AG09319 (cell line): ENCODE data around the gene NRROS.
A peak's percentile ranks its signal among the peaks of the same experiment; 100 is the strongest.

Source experiments
- DNase-seq: peaks from one replicate; pipeline ENCODE4 v3.0.0-alpha.2; 2010; ENCODE audit warnings: low read depth; ENCODE audit errors: extremely low read depth
- TF ChIP-seq, protein P1 (sequence below): IDR thresholded peaks from 2 replicates; pipeline ENCODE4 v1.5.1; 2011; ENCODE audit warnings: low read depth, mild to moderate bottlenecking, inconsistent platforms, low read length, moderate library complexity

The NRROS gene

GRCh38 chr3:196673632-196674031, 34.1 kb downstream of the NRROS start:
- TF ChIP-seq, protein P1, sequence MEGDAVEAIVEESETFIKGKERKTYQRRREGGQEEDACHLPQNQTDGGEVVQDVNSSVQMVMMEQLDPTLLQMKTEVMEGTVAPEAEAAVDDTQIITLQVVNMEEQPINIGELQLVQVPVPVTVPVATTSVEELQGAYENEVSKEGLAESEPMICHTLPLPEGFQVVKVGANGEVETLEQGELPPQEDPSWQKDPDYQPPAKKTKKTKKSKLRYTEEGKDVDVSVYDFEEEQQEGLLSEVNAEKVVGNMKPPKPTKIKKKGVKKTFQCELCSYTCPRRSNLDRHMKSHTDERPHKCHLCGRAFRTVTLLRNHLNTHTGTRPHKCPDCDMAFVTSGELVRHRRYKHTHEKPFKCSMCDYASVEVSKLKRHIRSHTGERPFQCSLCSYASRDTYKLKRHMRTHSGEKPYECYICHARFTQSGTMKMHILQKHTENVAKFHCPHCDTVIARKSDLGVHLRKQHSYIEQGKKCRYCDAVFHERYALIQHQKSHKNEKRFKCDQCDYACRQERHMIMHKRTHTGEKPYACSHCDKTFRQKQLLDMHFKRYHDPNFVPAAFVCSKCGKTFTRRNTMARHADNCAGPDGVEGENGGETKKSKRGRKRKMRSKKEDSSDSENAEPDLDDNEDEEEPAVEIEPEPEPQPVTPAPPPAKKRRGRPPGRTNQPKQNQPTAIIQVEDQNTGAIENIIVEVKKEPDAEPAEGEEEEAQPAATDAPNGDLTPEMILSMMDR, result no peak
- DNase-seq, result no peak

DNA sequence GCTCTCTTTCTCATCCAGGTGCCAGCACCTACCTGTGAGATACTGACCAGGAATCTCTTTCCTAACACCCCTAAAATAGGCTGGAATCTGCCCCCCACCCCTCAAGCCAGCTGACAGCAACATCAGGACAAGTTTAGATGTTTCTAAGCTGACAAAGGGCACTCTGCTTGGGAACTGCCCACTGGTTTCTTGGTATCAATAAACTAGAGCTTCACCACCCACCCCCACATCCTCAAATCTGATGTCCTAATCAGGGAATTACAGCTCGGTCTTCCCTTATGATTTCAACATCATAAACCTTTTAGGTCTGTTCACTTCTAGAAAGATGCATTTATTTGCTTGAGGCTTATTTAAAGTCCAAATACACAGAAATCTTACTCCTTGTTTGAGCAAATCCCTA, 37.9 kb downstream of the NRROS start:
- TF ChIP-seq, protein P1, result no peak

GRCh38 chr3:196677931-196678330, 38.4 kb downstream of the NRROS start:
- TF ChIP-seq, protein P1, result no peak
- DNase-seq, result no peak

More for the DNA sequence above, 37.9 kb downstream of the NRROS start:
- no peak for DNase-seq

- TF ChIP-seq, protein P1, result peak; percentile 78
- no peak for DNase-seq
Observed at GRCh38 chr3:196684548-196685407, 45.3 kb downstream of the NRROS start.

- DNase-seq, result no peak
- TF ChIP-seq, protein P1, result no peak
Observed at GRCh38 chr3:196686436-196686835, 46.9 kb downstream of the NRROS start.

DNA sequence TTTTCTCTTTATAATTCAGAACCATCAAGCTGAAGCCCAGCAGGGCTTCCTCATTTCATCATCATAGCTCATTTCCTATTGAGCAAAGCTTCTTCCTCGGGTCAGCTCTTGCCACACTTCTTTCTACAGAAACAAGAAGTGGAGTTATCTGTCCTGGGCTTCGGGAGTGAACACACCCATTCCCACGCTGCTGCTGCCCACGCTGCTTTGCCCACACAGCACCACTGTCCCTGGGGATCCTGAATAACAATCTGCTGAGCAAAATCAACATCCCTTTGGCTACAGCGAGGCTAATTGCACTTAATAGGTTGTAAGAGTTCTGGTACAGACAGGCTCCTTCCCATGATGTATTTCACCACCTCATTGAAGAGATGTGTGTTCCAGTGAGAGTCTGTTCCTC, 48.9 kb downstream of the NRROS start:
- TF ChIP-seq, protein P1, result no peak
- peak; percentile 54 for DNase-seq

DNA sequence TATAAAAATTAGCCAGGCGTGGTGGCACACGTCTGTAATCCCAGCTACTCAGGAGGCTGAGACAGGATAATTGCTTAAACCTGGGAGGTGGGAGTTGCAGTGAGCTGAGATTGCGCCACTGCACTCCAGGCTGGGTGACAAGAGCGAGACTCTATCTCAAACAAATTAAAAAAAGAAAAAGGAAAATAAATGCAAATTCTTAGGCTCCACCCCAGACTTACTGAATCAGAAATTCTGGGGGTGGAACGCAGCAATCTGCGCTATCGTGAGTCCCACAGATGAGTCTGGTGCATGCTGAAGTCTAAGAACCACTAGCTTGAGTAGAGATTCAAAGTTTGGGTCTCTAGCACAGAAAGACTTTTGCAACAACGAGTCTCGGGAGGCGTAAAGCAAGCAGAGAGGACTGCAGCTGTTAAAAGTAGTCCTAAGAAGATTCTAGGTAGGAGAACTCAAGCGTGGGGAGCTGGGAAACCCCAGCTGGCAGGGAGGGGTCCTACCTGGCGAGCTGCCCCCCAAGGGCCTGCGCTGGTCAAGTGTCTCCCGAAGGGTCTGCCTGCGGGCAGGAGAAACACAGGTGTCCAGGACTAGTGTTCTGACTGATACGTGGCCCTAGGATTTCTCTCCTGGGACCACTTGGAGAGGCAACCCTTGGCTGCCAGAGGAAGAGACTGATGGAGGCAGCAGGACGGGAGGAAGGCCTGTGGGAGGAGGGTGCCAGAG, 50.6 kb downstream of the NRROS start:
- no peak for DNase-seq
- TF ChIP-seq, protein P1, result no peak
